Stimulated activated naive CD8-positive, alpha-beta T cell treated with anti-CD3 and anti-CD28 coated beads, Interleukin-15, amount 100 ng/mL, for 72 hours (primary cell): ENCODE results near the gene NAV2.

ENCODE experiments used
- ATAC-seq: fragments of 150-1000 bp; cut with Tn5 transposase; 2 replicates; pipeline ENCODE4 v1.10.0; 2021; ENCODE audit warnings: mild to moderate bottlenecking, moderate library complexity
- DNase-seq, 2 donors: peaks; one replicate each; pipeline ENCODE4 v3.0.0; 2021 to 2022
- H3K27ac Mint-ChIP-seq, 2 donors: one replicate each; pipeline ENCODE4 v1.8.0; 2022; ENCODE audit warnings: mild to moderate bottlenecking in 2 of 2, mixed read lengths in 2 of 2, moderate library complexity in 2 of 2
- H3K27me3 Mint-ChIP-seq: one replicate; pipeline ENCODE4 v1.8.0; 2022; ENCODE audit warnings: mixed read lengths
- H3K4me1 Mint-ChIP-seq: one replicate; pipeline ENCODE4 v1.8.0; 2022; ENCODE audit warnings: mild to moderate bottlenecking, mixed read lengths
- H3K4me3 Mint-ChIP-seq, 2 donors: one replicate each; pipeline ENCODE4 v1.8.0; 2022; ENCODE audit warnings: mild to moderate bottlenecking in 2 of 2, mixed read lengths in 2 of 2, moderate library complexity in 1 of 2
- H3K9me3 Mint-ChIP-seq, 2 donors: one replicate each; pipeline ENCODE4 v1.8.0; 2022; ENCODE audit warnings: mixed read lengths in 2 of 2

Gene NAV2

GRCh38 chr11:19812096-19812495 is 99.5 kb downstream of the NAV2 start:
- Mint-ChIP-seq H3K27ac (no peak overlapping the region), H3K9me3 (no peaks in the 10 kb centered on the region), H3K27me3 (peaks cover 33% of the 10 kb centered on the region), H3K4me3 (no peak overlapping the region), H3K4me1 (no peaks in the 10 kb centered on the region)
- DNase-seq (no peak), ATAC-seq (no peak)

- Mint-ChIP-seq H3K27ac (no peak overlapping the region), H3K27me3 (peaks cover 29% of the 10 kb centered on the region), H3K9me3 (no peaks in the 10 kb centered on the region), H3K4me1 (no peaks in the 10 kb centered on the region), H3K4me3 (no peak overlapping the region)
- no peak for ATAC-seq
- no peak for DNase-seq
Observed at GRCh38 chr11:19812710-19813109, 100.1 kb downstream of the NAV2 start.

- Mint-ChIP-seq H3K4me1 (no peaks in the 10 kb centered on the region), H3K27ac (peak overlapping the region in 1 of 2 donors; percentile 96)
Observed at GRCh38 chr11:19813158-19813879, 100.7 kb downstream of the NAV2 start.

DNA sequence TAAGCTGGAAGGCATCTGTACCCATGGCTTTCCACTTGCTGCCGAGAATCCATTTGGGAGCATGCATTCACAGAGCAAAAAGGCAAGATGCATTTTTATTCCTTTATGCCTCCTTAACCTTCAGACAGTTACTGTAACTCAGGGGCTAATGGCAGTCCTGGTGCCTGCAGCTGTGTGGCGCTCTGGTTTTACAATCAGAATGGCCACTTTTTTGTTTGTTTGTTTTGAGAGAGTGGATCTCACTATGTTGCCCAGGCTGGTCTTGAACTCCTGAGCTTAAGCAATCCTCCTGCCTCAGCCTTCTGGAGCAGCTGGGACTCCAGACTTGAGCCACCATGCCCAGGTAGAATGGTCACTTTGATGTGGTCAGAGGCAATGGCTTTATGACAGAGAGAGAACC is 101.8 kb downstream of the NAV2 start:
- no peaks in the 10 kb centered on the region for H3K9me3 Mint-ChIP-seq
- H3K4me1 Mint-ChIP-seq: no peaks in the 10 kb centered on the region
- peaks cover 41% of the 10 kb centered on the region for H3K27me3 Mint-ChIP-seq
- ATAC-seq (no peak), DNase-seq (no peak)
- no peak overlapping the region for H3K4me3 Mint-ChIP-seq
- no peak overlapping the region for H3K27ac Mint-ChIP-seq

More at GRCh38 chr11:19813158-19813879, 100.7 kb downstream of the NAV2 start:
- H3K4me3 Mint-ChIP-seq: no peak overlapping the region
- peaks cover 31% of the 10 kb centered on the region for H3K27me3 Mint-ChIP-seq
- H3K9me3 Mint-ChIP-seq: no peaks in the 10 kb centered on the region
- no peak for DNase-seq
- ATAC-seq: no peak

GRCh38 chr11:19816040-19816439 is 103.4 kb downstream of the NAV2 start:
- H3K4me1 Mint-ChIP-seq: no peaks in the 10 kb centered on the region
- no peak overlapping the region for H3K27ac Mint-ChIP-seq
- H3K27me3 Mint-ChIP-seq: peaks cover 31% of the 10 kb centered on the region
- H3K4me3 Mint-ChIP-seq: no peak overlapping the region
- H3K9me3 Mint-ChIP-seq: no peaks in the 10 kb centered on the region
- ATAC-seq (no peak), DNase-seq (no peak)

DNA sequence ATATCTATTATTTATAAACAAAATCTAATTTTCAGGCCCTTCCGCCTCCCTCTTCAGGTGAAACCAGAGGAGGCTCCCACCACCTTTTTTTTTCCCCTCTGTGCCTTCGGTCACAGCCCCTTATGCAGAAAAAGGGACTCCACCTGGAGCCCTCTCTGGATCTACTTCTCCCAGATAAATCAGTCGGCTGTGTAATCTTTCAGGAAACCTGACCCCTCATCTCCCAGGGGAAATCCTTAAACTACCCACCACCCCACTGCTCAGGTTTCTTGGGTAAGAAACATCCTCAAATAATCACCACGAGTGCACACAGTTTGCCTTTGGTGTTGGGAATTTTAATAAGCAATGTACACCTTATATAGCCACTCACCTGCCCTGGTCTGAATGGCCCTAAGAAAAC is 104.2 kb downstream of the NAV2 start:
- no peak overlapping the region for H3K4me3 Mint-ChIP-seq
- DNase-seq: no peak
- H3K9me3 Mint-ChIP-seq: no peaks in the 10 kb centered on the region
- H3K27ac Mint-ChIP-seq: no peak overlapping the region
- peaks cover 28% of the 10 kb centered on the region for H3K27me3 Mint-ChIP-seq
- H3K4me1 Mint-ChIP-seq: no peaks in the 10 kb centered on the region
- ATAC-seq: no peak

- Mint-ChIP-seq H3K9me3 (no peaks in the 10 kb centered on the region), H3K27ac (no peak overlapping the region), H3K27me3 (peaks cover 28% of the 10 kb centered on the region), H3K4me1 (no peaks in the 10 kb centered on the region), H3K4me3 (no peak overlapping the region)
- ATAC-seq (no peak), DNase-seq (no peak)
Observed at GRCh38 chr11:19817265-19817851, 104.7 kb downstream of the NAV2 start.

DNA sequence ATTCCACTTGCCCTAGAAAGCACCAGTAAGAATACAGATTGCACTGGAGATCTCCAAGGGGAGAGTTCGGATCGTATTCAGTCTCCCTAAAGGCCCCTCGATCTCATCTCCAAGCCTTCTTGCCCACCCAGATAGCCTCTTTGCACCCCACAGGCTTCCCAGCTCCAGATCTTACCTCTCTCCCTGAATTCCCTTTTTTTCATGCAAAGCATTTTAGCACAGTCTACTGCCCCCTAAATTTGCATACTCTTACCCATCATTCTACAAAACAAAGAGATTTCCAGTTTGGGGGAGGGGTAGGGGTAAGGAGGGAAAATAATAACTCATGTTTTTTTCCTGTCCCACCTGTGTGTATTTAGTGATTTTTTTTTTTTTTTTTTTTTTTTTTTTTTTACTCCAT is 105.2 kb downstream of the NAV2 start:
- H3K27ac Mint-ChIP-seq: no peak overlapping the region
- H3K27me3 Mint-ChIP-seq: peaks cover 28% of the 10 kb centered on the region
- H3K4me3 Mint-ChIP-seq: no peak overlapping the region
- H3K4me1 Mint-ChIP-seq: no peaks in the 10 kb centered on the region
- no peak for ATAC-seq
- DNase-seq: no peak
- no peaks in the 10 kb centered on the region for H3K9me3 Mint-ChIP-seq

- Mint-ChIP-seq H3K27me3 (peaks cover 24% of the 10 kb centered on the region), H3K4me1 (no peaks in the 10 kb centered on the region), H3K9me3 (no peaks in the 10 kb centered on the region), H3K27ac (no peak overlapping the region), H3K4me3 (no peak overlapping the region)
- no peak for DNase-seq
- no peak for ATAC-seq
Observed at GRCh38 chr11:19818619-19819018, 106.0 kb downstream of the NAV2 start.

DNA sequence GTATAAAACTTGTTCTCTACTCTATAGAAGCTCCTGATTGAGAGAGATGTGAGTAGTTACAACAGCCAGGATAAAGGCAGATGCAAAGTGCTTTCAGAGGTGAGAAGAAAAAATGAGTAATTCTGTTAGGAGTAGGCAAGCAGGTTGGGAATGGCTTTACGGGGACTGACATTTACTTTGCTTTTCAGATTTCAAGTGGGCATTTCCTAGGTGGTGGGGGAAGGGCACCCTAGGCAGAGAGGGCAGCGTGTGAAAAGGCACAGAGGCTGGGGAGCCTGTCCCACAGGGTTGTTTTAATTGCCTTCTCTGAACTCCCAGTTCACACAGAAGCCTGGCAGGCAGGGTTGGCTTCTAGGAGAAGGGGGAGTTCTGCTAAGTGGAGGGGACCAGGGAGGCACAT is 106.5 kb downstream of the NAV2 start:
- Mint-ChIP-seq H3K4me1 (no peaks in the 10 kb centered on the region), H3K27ac (no peak overlapping the region), H3K27me3 (peaks cover 30% of the 10 kb centered on the region), H3K4me3 (no peak overlapping the region), H3K9me3 (no peaks in the 10 kb centered on the region)
- ATAC-seq (no peak), DNase-seq (no peak)

DNA sequence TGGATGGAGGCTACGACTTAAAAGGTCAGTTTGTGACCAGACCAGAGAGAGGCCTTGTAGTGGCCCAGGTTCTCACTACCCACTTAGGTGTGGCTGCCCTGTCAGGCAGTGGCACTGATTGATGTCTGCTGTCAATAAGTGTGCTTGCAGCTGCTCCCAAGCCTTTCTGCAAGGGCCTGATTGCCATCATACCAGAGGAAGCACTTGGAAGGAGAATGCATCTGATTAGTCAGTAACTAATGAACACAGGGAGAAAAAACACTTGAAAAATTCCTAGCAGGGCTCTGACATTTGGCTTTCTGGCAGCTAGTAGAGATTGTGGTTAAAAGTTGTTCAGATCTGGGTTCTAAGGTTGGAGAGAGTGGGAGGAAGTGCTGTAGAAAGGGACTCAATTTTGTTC is 107.5 kb downstream of the NAV2 start:
- H3K4me1 Mint-ChIP-seq: no peaks in the 10 kb centered on the region
- no peak for ATAC-seq
- peaks cover 33% of the 10 kb centered on the region for H3K27me3 Mint-ChIP-seq
- DNase-seq: no peak
- H3K4me3 Mint-ChIP-seq: no peak overlapping the region
- H3K9me3 Mint-ChIP-seq: no peaks in the 10 kb centered on the region
- H3K27ac Mint-ChIP-seq: no peak overlapping the region

DNA sequence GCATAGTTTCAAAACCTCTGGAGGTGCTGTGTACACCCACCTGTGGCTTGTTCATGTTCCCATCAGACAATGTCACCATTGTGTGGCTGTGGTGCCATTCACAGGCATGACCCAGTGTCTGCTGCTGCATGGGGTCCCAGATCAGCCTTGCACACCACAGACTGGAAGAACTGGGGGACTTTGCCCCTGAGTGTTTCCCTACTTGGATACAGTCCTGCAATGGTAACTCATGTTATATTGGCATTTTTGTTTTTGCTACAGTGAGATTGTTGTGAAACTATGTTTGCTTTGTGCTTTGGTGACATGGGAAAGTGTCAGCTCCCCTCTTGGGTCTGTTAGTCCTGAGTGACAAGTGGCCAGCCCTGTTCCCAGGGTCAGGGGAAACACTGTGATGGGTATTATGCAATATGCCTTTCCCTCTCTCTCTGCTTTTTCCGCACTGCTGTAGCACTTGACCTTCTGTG is 108.8 kb downstream of the NAV2 start:
- Mint-ChIP-seq H3K4me3 (no peak overlapping the region), H3K27me3 (peaks cover 33% of the 10 kb centered on the region), H3K27ac (no peak overlapping the region), H3K4me1 (no peaks in the 10 kb centered on the region), H3K9me3 (no peaks in the 10 kb centered on the region)
- no peak for ATAC-seq
- DNase-seq: no peak

GRCh38 chr11:19821993-19822392 is 109.4 kb downstream of the NAV2 start:
- no peak overlapping the region for H3K4me3 Mint-ChIP-seq
- no peaks in the 10 kb centered on the region for H3K9me3 Mint-ChIP-seq
- DNase-seq: no peak
- H3K4me1 Mint-ChIP-seq: no peaks in the 10 kb centered on the region
- H3K27me3 Mint-ChIP-seq: peaks cover 33% of the 10 kb centered on the region
- no peak for ATAC-seq
- no peak overlapping the region for H3K27ac Mint-ChIP-seq

- no peak overlapping the region for H3K4me3 Mint-ChIP-seq
- no peak for DNase-seq
- no peaks in the 10 kb centered on the region for H3K9me3 Mint-ChIP-seq
- H3K27ac Mint-ChIP-seq: no peak overlapping the region
- peaks cover 32% of the 10 kb centered on the region for H3K27me3 Mint-ChIP-seq
- H3K4me1 Mint-ChIP-seq: no peaks in the 10 kb centered on the region
- no peak for ATAC-seq
Observed at GRCh38 chr11:19822531-19822930, 109.9 kb downstream of the NAV2 start.

- Mint-ChIP-seq H3K4me3 (no peak overlapping the region), H3K9me3 (no peaks in the 10 kb centered on the region), H3K27me3 (peaks cover 12% of the 10 kb centered on the region), H3K27ac (no peak overlapping the region), H3K4me1 (no peaks in the 10 kb centered on the region)
- ATAC-seq (no peak), DNase-seq (no peak)
Observed at GRCh38 chr11:19826606-19827005, 114.0 kb downstream of the NAV2 start.

GRCh38 chr11:19827399-19828135 is 114.9 kb downstream of the NAV2 start:
- peak overlapping the region in 1 of 2 donors; percentile 41 for H3K4me3 Mint-ChIP-seq
- peaks cover 12% of the 10 kb centered on the region for H3K27me3 Mint-ChIP-seq
- ATAC-seq: no peak
- H3K9me3 Mint-ChIP-seq: no peaks in the 10 kb centered on the region
- no peaks in the 10 kb centered on the region for H3K4me1 Mint-ChIP-seq
- H3K27ac Mint-ChIP-seq: peak overlapping the region in 1 of 2 donors; percentile 49
- DNase-seq: no peak
